Measurements from ENCODE around the gene ZNF662.
"Not testable (repeated sequence)": the region's sequence is repeated elsewhere in the genome, so short reads cannot be mapped to it uniquely, and the experiment has no call there.

The ZNF662 gene

DNA sequence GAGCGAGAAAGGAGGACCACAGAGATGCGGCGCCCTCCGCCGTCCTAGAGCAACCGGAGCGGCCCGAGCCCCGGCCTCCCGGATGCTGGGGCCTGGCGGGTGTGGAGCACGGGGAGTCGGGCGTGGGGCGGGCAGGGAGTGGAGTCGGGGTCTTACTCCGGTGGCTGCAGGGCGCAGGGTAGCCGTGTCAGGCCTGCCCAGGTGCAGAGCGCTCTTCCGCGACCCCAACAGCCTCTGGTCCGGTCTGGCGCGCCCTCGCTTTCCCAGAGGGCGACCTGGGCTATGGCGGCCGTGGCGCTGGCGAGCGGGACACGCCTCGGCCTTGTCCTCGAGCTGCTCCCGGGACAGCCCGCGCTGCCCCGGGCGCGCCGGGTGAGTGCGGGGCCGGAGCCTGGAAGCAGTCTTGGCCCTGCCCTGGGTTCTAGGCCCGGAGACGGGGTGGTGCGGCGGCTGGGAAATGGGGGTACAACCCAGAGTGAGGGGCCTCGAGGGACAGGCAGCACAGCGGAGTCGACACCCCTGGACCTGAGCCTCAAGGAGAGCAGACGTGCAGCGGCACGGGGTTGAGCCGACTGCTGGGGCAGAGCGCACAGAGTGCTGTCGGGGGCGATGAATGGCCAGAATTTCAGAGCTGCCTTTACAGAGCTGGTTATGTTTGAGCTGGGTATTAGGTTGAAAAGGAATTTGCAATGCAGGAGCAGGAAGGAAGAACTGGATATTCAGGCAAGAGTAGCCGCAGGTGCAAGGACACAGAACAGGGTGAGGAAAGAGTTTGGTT is at the start of gene ZNF662:
Gene ZNF662 (plus strand): TSS at position 73 of the 778 bp plus-strand sequence. CDS start 1,973 bp downstream, outside the sequence.
- no peak for DNase-seq

DNA sequence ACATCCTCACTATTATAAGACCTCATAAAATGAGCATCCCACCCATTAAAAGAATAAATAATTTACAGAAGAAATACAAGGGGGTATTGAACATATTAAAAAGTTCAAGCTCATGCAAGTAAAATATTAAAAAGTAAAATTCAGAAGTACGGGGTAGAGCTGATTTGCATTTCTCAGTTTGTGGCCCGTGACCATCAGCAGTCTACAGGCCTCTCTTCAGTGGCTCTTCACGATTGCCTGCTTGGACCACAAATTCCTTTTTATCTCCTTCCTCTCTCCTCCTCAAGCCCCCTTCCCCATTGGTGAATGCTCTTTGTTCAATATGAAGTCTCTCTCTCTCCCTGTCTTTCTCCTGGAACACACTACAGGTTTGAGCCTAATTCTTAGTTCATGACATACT is 49.4 kb upstream of the ZNF662 start:
- no peak for DNase-seq

DNA sequence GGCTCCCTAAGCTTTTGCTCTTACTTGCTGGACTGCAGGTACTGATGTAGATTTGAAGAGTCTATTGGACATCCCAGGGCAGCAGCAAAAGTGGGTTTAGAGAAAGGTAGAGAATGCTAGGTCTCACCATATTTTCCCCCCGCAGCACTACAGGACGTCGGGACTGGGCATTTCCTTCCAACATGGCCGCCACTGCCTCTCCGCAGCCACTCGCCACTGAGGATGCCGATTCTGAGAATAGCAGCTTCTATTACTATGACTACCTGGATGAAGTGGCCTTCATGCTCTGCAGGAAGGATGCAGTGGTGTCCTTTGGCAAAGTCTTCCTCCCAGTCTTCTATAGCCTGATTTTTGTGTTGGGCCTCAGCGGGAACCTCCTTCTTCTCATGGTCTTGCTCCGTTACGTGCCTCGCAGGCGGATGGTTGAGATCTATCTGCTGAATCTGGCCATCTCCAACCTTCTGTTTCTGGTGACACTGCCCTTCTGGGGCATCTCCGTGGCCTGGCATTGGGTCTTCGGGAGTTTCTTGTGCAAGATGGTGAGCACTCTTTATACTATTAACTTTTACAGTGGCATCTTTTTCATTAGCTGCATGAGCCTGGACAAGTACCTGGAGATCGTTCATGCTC is 41.5 kb upstream of the ZNF662 start:
- no peak for DNase-seq

DNA sequence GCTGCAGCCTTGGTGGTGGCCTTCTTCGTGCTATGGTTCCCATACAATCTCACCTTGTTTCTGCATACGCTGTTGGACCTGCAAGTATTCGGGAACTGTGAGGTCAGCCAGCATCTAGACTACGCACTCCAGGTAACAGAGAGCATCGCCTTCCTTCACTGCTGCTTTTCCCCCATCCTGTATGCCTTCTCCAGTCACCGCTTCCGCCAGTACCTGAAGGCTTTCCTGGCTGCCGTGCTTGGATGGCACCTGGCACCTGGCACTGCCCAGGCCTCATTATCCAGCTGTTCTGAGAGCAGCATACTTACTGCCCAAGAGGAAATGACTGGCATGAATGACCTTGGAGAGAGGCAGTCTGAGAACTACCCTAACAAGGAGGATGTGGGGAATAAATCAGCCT is 40.7 kb upstream of the ZNF662 start:
- DNase-seq: no peak

DNA sequence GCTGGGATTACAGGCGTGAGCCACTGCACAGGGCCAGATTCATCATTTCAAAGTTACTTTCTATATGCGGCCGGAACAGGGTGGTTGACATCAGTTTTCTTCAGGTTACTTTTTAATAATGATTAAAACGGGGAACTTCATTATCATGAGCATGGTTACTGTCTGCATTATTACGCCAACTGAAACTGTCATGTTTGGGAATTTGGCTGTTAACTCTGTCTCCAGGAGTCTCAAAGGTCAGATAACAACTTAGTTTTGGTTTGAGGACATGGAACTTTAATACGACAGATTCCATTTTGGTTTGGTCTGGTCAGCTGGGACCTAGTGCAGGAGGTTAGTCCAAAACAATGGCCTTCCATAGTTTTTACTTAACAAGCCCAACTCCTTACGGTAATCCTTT is 38.8 kb upstream of the ZNF662 start:
- DNase-seq: no peak

DNA sequence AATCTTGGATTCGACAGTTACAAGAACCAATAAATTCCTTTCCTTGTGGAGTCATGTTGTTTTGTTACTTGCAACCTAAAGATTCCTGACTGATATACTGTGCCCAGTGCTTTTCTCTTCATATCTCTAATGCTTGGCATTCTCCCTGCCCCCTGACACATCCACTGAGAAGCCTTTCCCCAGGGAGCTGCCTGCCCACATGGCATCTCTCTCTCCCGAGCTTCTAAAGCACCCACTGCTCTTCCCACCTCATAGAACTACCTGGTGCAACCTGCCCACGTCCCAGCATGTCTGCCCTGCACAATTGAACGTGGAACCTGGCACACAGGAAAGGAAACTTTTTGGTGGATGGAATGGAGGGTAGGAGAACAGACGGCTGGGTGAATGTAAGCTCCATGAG is 37.1 kb upstream of the ZNF662 start:
- no peak for DNase-seq

DNA sequence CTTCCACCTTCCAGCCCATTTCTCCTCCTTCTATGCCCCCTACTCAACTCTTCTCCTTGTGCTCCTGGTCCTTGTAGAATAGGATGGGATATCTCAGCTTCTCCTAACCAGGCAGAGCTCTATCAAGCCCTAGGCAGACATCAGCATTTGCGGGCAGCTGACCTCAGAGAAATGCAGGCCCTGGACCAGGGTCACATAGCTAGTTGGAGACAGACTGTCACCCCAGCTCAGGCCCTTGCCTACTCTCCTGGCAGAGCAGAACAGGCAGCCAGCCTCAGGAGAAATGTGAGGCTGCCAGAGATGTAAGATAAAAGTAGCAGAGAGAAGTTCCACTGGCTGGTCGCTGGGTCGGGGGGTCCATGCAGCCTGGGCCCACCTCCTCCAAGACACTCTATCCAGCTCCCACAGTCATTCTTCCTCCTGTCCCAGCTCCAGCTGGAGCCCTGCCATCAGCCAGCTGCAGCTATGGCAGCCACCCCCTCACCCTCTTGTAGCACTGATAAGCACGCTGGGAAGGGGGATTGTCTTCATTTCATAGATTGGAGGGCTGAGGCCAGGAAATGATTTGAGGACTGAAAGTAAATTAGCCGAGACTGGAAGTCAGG is 34.2 kb upstream of the ZNF662 start:
- DNase-seq: no peak

DNA sequence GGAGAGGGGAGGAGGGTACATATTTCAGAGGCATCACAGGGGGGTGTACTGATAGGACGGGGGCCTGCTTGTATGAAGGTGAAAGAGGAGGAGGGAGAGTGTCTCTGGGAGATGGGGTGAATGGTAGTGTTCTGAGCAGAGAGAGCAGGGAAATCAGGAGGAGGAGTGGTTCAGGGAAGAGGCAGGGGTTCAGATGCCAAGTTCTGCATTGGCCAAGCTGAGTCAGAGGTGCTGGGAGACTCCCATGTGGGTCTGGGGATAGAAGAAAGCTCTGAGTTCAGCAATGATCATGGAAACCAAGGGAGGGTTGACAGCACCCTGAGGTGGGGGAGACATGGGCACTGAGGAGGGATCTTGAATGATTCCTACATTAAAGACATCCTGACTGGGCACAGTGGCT is 33.2 kb upstream of the ZNF662 start:
- no peak for DNase-seq

DNA sequence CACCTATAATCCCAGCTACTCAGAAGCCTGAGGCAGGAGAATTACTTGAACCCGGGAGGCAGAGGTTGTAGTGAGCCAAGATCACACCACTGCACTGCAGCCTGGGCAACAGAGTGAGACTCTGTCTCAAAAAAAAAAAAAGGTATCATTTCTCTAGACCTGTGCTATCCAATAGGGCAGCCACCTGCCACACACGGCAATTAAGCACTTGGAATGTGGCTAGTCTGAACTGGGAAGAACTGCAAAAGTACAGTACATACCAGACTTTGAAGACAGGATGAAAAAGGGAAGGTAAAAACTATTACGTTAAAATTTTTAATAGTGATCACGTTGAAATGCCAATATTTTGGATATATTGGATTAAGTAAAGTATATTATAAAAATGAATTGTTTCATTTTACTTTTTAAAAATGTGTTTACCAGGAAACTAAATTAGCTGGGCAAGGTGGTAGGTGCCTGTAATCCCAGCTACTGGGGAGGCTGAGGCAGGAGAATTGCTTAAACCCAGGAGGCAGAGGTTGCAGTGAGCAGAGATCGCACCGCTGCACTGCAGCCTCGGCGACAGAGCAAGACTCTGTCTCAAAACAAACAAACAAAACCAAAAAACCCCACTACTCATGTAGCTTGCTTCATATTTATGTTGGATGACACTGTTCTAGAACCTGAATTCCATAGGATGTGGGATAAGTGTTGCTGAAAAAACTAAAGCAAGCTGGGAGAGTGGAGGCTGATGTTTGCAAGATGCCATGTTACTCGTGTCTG is 32.5 kb upstream of the ZNF662 start:
- no peak for DNase-seq

DNA sequence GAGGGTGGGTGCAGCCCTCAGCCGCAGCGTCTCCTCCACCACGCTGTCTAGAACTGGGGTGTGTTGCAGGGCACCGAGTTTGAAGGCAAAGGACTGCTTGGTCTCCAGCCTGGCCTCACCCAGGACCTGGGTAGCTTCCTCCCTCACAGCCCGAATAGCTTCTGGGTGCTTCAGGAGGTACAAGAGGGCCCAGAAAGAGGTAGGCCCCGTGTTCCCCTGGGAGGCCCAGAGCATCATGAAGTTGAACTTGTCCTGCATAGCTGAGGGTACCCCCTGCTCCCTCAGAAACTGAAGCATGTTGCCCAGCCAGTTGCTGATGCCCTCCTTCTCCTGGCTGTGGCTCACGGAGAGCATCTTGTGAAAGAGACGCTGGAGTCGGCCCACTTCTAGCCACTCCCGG is 31.2 kb upstream of the ZNF662 start:
- no peak for DNase-seq

DNA sequence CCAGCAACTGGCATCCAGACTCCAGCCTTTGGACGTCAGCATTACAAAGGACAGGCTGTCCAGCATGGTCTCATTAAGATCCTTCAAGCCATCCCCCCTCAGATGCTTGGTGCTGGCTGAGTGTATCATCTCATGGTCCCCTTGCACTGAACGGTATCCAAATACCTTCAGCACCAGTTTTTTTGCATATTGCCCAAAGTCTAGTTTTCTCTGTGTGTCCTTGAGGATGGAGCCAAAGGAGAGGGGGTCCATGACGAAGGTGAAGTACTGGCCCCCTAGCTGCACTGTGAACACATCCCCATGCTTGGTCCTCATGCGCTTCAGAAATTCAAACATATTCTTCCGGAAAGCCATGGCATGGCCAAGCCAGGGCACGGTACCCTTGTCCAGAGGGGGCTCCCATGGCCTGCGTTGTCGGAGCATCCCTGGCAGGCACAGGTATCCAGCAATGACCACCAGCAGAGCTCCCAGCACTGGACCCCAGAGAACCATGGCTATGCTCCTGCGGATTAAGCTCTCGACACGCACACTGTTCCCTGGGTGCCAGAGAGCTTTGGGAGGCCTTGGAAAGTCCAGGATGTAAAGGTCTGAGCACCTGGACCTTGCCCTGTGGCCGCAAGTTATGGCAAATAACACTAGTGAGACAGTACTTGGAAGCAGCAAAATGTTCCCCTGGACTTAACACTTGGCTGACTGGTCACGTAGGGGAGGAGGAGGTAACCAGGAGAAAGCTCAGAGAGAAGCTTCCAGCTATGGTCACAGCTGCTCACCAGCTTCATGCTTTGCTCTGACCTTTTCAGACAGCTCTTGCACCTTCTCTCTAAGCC is 30.4 kb upstream of the ZNF662 start, which contains the start of gene CYP8B1:
Gene CYP8B1 (minus strand): TSS at position 555 of the 827 bp plus-strand sequence. CDS start 63 bp downstream, at position 492.
- DNase-seq: no peak

DNA sequence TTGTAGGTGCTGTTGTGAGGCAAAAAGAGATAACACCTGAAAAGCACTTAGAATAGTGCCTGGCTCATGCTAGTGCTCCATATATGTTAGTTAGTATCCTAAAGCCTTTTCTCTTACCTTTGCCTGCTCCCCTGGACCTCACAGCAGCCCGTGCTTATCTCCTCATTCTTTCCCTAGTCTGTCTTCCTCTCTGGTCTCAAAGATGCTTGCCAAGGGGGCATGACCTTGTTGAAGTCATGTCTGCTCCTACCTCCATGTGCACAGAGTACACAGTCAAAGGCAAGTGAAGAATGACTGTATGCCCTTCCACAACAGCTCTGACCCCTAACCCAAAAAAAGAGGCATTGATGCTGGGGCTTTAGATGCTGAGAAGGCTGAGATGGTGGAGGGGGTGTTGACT is 29.5 kb upstream of the ZNF662 start:
- DNase-seq: no peak

DNA sequence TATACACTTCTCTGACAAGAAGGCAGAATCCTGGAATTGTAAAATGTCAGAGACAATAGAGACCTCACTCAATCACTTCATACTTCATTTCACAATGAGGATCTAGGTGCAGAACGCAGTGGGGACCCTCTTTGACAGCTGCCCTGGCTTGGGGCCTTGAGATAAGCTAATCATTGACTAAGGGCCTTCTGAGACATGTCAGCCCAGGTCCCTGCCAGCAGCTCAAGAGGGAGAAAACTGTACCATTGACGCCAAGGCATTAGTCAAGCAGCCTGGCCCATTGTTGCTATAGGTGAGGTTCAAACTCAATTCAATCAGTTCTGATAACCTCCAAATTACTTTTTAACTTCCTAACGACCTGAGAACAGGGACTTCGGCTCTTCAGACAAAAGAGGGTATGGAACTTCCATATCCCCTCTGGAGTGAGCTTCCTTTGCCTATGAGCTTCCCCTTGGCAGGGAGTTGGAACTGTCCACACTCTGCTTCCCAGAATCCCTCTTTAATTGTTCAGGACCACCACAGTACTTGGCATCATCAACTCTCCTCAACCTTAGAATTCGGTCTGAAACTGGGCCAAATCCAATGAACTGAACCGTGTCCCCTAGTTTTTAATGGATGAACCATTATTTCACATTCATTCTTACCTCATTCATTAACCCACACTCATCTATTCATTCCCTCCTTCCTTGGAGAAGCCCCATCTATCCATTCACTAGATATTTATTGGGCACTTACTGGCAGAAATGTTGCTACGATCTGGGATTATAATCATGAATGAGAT is 28.8 kb upstream of the ZNF662 start:
- no peak for DNase-seq

DNA sequence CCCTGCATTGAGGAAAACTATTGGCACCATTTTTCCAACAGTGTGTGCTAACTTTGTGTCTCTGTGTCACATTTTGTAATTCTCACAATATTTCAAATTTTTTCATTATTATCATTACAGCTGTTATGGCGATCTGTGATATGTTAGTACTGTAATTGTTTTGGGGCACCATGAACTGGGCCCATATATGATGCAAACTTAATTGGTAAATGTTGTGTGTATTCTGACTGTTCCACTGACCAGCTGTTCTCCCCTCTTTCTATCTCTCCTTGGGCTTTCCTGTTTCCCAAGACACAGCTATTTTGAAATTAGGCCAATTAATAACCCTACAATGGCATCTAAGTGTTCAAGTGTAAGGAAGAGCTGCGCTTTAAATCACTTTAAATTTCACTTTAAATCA is 28.1 kb upstream of the ZNF662 start:
- no peak for DNase-seq

DNA sequence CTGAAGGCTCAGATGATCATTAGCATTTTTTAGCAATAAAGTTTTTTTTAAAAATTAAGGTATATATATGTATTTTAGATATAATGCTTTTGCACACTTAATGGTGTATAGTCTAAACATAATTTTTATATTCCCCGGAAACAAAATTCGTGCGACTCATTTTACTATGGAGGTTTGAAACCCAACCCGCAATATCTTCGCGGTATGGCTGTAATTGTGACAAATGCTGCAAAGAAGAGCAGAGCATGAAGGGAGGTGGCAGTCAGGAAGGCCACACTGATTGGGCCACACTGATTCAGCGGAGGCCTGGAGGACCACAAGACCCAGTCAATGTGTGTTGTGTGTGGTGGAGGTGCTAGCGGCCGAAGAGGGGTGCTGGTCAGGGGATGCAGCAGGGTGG is 25.8 kb upstream of the ZNF662 start:
- no peak for DNase-seq

DNA sequence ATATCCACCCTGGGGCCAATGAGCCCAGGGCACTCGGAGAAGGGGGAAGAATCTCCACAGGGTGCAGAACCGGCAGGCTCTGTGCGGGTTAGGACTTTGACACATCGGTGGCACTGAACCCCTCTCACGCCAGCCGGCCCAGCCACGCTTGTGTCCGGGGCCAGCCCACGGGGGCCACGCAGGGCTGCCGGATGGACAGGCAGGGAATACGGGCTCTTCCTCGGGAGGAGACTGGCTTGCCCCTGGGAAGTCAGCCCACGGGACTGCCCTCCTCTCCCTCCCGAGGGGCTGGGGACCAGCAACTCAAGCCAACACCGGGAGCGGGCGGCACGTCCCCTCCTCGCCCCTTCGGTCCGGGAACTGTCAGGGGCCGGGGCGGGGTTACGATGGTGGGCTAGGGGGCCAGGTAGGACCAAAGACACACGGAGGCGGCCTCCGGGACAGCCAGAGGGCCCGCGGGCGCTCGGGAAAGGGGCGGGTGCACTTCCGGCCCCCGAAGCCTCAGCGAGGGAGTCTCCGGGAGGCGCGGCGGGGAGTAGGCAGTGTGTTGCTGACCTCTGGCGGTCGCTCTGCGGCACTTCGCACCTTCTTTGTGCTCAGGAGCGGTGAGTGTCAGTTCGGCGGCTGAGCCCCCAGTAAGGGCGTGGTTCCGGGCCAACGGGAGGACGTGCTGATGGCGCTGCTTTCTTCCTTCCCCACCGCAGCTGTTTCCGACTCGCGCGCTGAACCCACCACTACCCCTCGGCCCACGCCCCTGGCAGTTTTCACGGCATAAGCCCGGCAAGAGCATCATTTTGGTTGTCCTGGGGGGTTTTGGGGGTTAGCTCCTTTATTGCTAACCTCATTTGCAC is 25.1 kb upstream of the ZNF662 start:
- DNase-seq: peak; percentile 91

DNA sequence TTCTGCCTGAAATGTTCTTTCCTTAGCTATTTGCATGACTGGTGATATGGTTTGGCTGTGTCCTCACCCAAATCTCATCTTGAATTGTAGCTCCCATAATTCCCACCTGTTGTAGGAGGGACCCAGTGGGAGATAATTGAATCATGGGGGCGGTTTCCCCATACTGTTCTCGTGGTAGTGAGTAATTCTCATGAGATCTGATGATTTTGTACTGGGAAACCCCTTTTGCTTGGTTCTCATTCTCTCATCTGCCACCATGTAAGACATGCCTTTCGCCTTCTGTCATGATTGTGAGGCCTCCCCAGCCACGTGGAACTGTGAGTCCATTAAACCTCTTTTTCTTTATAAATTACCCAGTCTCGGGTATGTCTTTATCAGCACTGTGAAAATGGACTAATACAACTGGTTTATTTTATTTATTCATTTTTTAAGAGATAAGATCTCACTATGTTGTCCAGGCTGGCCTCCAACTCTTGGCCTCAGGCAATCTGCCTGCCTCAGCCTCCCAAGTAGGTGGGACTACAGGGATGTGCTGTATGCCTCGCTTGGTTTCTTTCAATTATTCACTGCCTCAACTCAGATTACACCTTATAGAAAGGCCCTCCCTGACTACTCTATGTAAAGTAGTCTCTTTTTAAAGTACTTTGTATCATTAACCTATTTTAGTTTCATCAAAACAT is 22.6 kb upstream of the ZNF662 start:
- DNase-seq: not testable (repeated sequence)

DNA sequence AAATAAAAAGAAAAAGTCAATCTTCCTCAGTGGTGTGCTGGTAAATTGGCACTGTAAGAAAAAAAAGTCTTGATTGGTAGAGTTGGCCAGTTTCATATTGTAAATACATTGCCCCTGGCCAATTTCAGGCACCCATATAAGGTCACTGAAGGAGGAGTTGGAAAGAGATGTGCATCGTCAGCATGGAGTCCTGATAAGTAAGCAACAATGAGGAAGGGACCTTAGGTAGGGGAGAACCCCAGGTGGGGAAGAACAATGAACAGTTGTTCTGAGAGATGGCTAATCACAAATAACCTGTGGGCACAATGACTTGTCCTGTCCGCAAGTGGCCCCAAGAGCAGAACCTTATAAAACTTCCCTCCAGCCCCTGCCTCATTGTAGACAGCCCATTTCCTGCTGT is 21.6 kb upstream of the ZNF662 start:
- no peak for DNase-seq

DNA sequence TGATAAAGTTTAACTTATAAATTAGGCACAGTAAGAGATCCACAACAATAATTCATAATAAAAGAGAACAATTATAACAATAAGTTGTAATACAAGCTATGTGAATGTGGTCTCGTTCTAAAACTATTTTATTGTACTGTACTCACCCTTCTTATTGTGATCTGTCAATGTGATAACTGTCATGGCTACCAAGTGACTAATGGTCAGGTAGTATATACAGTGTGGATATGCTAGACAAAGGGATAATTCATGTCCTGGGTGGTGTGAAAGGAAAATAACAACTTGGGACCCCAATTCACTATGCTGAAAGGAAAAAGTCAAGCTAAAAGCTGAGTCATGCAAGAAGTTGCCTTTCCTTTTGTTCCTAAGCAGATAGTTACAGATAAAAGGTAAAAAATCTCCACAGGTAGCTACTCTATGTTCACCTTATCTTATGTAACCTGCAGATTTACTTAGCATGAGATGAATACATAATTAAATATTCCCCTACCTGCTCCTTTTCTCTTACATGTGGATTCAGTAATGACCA is 19.6 kb upstream of the ZNF662 start:
- no peak for DNase-seq

DNA sequence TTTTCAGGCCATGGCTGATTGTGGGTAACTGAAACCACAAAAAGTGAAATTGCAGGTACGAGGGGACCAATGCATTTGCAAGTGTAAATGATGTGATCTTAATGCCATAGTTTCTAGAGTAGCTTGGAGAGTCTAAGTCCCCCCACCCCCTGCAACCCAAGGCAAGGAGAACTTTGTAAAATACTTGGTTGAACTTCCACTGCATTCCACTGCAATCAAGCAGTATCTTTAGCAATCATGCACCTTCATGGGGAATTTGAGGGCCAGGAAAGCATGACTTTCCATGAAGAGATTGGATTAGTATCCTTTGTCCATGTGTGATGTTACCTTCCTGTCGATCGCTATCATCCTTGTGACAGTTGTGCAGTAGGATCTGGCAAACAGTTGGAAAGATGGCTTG is 18.9 kb upstream of the ZNF662 start:
- no peak for DNase-seq
